Measurements from ENCODE around the gene ITIH4.

- TF ChIP-seq GATA2 (IDR thresholded peaks at IDR 0.05; ENCODE audit: low read depth, low read length) (no peak), GATA3 (IDR thresholded peaks at IDR 0.05; ENCODE audit: low read depth, low read length) (no peak)
Measured at GRCh38 chr3:52833202-52833601, 2.7 kb upstream of the ITIH4 start.

Measured in SH-SY5Y (cell line).